Liver (tissue), 9 donors: Measurements from ENCODE around the gene USP44. TPM values are rescaled to one million over a fixed set of nuclear protein-coding genes. Genes with fewer than 3 reads are reported as not detected.

Experiments
- DNase-seq: peaks from one replicate; pipeline ENCODE4 v3.0.0-alpha.2; 2017; ENCODE audit warnings: low spot score
- H3K27ac ChIP-seq, 2 donors: one replicate each; pipeline ENCODE4 v1.7.0; 2013; ENCODE audit warnings: inconsistent platforms in 2 of 2, low read length in 2 of 2, control low read depth in 1 of 2, low read depth in 1 of 2, mild to moderate bottlenecking in 1 of 2
- H3K27me3 ChIP-seq, 4 donors: one replicate each; pipeline versions ENCODE4 v1.6.1 to v1.7.0; 2013; ENCODE audit warnings: low read length in 3 of 4, inconsistent platforms in 1 of 4, mild to moderate bottlenecking in 1 of 4, moderate library complexity in 1 of 4; ENCODE audit not compliant: control insufficient read depth in 4 of 4, insufficient read depth in 4 of 4
- H3K36me3 ChIP-seq, 4 donors: one replicate each; pipeline versions ENCODE4 v1.6.1 to v1.7.0; 2013; ENCODE audit warnings: low read length in 3 of 4, mild to moderate bottlenecking in 3 of 4, low read depth in 1 of 4, moderate library complexity in 1 of 4; ENCODE audit not compliant: control insufficient read depth in 4 of 4, insufficient read depth in 3 of 4
- H3K4me1 ChIP-seq, 4 donors: one replicate each; pipeline versions ENCODE4 v1.6.1 to v1.7.0; 2013; ENCODE audit warnings: low read length in 3 of 4, mild to moderate bottlenecking in 3 of 4, moderate library complexity in 1 of 4; ENCODE audit not compliant: control insufficient read depth in 4 of 4, insufficient read depth in 4 of 4
- H3K4me3 ChIP-seq, 3 donors: one replicate each; pipeline versions ENCODE4 v1.6.1 to v1.7.0; 2013; ENCODE audit warnings: low read length in 3 of 3, control low read depth in 1 of 3, low read depth in 1 of 3, mild to moderate bottlenecking in 1 of 3
- H3K9ac ChIP-seq, 2 donors: one replicate each; pipeline ENCODE4 v1.7.0; 2013; ENCODE audit warnings: low read length in 2 of 2, mild to moderate bottlenecking in 2 of 2, moderate library complexity in 2 of 2, control low read depth in 1 of 2, low read depth in 1 of 2
- H3K9me3 ChIP-seq, 4 donors: one replicate each; pipeline versions ENCODE4 v1.6.1 to v1.7.0; 2013; ENCODE audit warnings: low read length in 3 of 4; ENCODE audit not compliant: control insufficient read depth in 4 of 4
- ATF3 ChIP-seq: IDR thresholded peaks from 2 replicates; pipeline ENCODE4 v1.6.1; 2016; ENCODE audit warnings: antibody characterized with exemption
- CTCF ChIP-seq: fragments of 150-350 bp; IDR thresholded peaks from 2 replicates; pipeline ENCODE4 v1.5.1; 2017; ENCODE audit warnings: improper control_type of control experiment, low read depth, low read length; ENCODE audit not compliant: missing input control
- EGR1 ChIP-seq, 2 donors: IDR thresholded peaks; 2 replicates each; pipeline ENCODE4 v1.6.1; 2016 to 2018; ENCODE audit warnings: antibody characterized with exemption in 2 of 2, low read depth in 2 of 2
- FOXA1 ChIP-seq: IDR thresholded peaks from 2 replicates; pipeline ENCODE4 v1.6.1; 2016; ENCODE audit warnings: antibody characterized with exemption
- FOXA2 ChIP-seq: IDR thresholded peaks from 2 replicates; pipeline ENCODE4 v1.6.1; 2016; ENCODE audit warnings: antibody characterized with exemption
- GABPA ChIP-seq, 2 donors: IDR thresholded peaks in 1 of 2; conservative IDR thresholded peaks in 1 of 2; 2 replicates each; pipeline ENCODE4 v1.6.1; 2016; ENCODE audit warnings: antibody characterized with exemption in 2 of 2, mild to moderate bottlenecking in 1 of 2, moderate library complexity in 1 of 2
- HNF4A ChIP-seq, 2 donors: conservative IDR thresholded peaks; 2 replicates each; pipeline ENCODE4 v1.6.1; 2016; ENCODE audit warnings: antibody characterized with exemption in 2 of 2, mild to moderate bottlenecking in 2 of 2
- HNF4G ChIP-seq: IDR thresholded peaks from 2 replicates; pipeline ENCODE4 v1.6.1; 2016; ENCODE audit warnings: antibody characterized with exemption
- JUND ChIP-seq, 2 donors: IDR thresholded peaks; 2 replicates each; pipeline ENCODE4 v1.6.1; 2016; ENCODE audit warnings: antibody characterized with exemption in 2 of 2
- MAX ChIP-seq: IDR thresholded peaks from 2 replicates; pipeline ENCODE4 v1.6.1; 2016; ENCODE audit warnings: antibody characterized with exemption
- NR2F2 ChIP-seq: IDR thresholded peaks from 2 replicates; pipeline ENCODE4 v1.6.1; 2016; ENCODE audit warnings: antibody characterized with exemption
- RAD21 ChIP-seq, 2 donors: IDR thresholded peaks; 2 replicates each; pipeline ENCODE4 v1.6.1; 2016; ENCODE audit warnings: antibody characterized with exemption in 2 of 2, mild to moderate bottlenecking in 2 of 2
- REST ChIP-seq: IDR thresholded peaks from 2 replicates; pipeline ENCODE4 v1.6.1; 2016; ENCODE audit warnings: antibody characterized with exemption, mild to moderate bottlenecking
- RXRA ChIP-seq, 2 donors: IDR thresholded peaks; 2 replicates each; pipeline ENCODE4 v1.6.1; 2017 to 2018; ENCODE audit warnings: antibody characterized with exemption in 2 of 2, mild to moderate bottlenecking in 1 of 2
- SP1 ChIP-seq: IDR thresholded peaks from 2 replicates; pipeline ENCODE4 v1.6.1; 2018; ENCODE audit warnings: antibody characterized with exemption, mild to moderate bottlenecking
- TAF1 ChIP-seq: conservative IDR thresholded peaks from 2 replicates; pipeline ENCODE4 v1.6.1; 2016; ENCODE audit warnings: antibody characterized with exemption, mild to moderate bottlenecking
- YY1 ChIP-seq: IDR thresholded peaks from 2 replicates; pipeline ENCODE4 v1.6.1; 2016; ENCODE audit warnings: antibody characterized with exemption, mild to moderate bottlenecking
- ZBTB33 ChIP-seq: IDR thresholded peaks from 2 replicates; pipeline ENCODE4 v1.6.1; 2016; ENCODE audit warnings: antibody characterized with exemption
- WGBS: extraction: QIAGEN DNeasy Blood & Tissue Kit; methylation state at CpG from one replicate; pipeline ENCODE4 v1.1.7; 2013; 5-methylcytosine and 5-hydroxymethylcytosine counted together
- polyA plus RNA-seq, 2 donors: library from polyadenylated mRNA; stranded (reverse) in 1 of 2; unstranded in 1 of 2; fragments of 200-250 nt in 1 of 2; fragments of >200 nt in 1 of 2; fragmentation: Nextera tagmentation in 1 of 2; extraction: Ambion mirVana in 1 of 2; gene quantifications; one replicate each; pipeline versions ENCODE4 v1.2.1 to v1.2.3, GENCODE V29; 2013 to 2015
- total RNA-seq, 2 donors: library from RNA; depleted of rRNA; stranded (reverse); fragments of >200 nt; gene quantifications; one replicate each; pipeline ENCODE4 v1.2.3, GENCODE V29; 2014
- donor health status: healthy.
- donor health status: healthy.
- donor health status: healthy.
- donor health status: healthy.
- donor health status: healthy.

The USP44 gene
- total and polyA plus RNA-seq, 4 donors: 0.03 to 0.33 (median 0.14) TPM; not detected in 1

- Histone ChIP-seq H3K27ac (no peak overlapping the region), H3K4me3 (no peak overlapping the region), H3K9ac (no peak overlapping the region), H3K27me3 (no peaks in the 10 kb centered on the region), H3K36me3 (peaks cover 4 to 31% (median 30%) of the 10 kb centered on the region in 4 donors), H3K4me1 (peaks cover 0 to 4% (median 0%) of the 10 kb centered on the region in 4 donors), H3K9me3 (no peaks in the 10 kb centered on the region)
- TF ChIP-seq REST (no peak), HNF4G (no peak), ATF3 (no peak)
- DNase-seq: no peak
Observed at GRCh38 chr12:95516757-95517156, 34.5 kb downstream of the USP44 start.

GRCh38 chr12:95515197-95515596 is 36.1 kb downstream of the USP44 start:
- H3K27me3 ChIP-seq: no peaks in the 10 kb centered on the region
- TF ChIP-seq SP1 (no peak), ZBTB33 (no peak), TAF1 (no peak), RAD21 (IDR thresholded peaks at IDR 0.05) (no peak), HNF4A (conservative IDR thresholded peaks at IDR 0.05) (no peak), HNF4G (no peak), FOXA2 (no peak), ATF3 (no peak), FOXA1 (no peak), YY1 (no peak), GABPA (IDR thresholded peaks at IDR 0.05 in 1 of 2, conservative IDR thresholded peaks at IDR 0.05 in 1 of 2) (no peak), JUND (IDR thresholded peaks at IDR 0.05) (no peak), MAX (no peak), EGR1 (IDR thresholded peaks at IDR 0.05; ENCODE audit: low read depth in 2 of 2) (no peak), RXRA (IDR thresholded peaks at IDR 0.05) (no peak), REST (no peak), NR2F2 (no peak), CTCF (no peak)
- no peak overlapping the region for H3K4me3 ChIP-seq
- H3K9ac ChIP-seq: no peak overlapping the region
- WGBS: 98% methylated on average over 3 of the region's 3 CpGs
- H3K9me3 ChIP-seq: no peaks in the 10 kb centered on the region
- DNase-seq: no peak
- peaks cover 0 to 4% (median 0%) of the 10 kb centered on the region in 4 donors for H3K4me1 ChIP-seq
- peaks cover 8 to 40% (median 33%) of the 10 kb centered on the region in 4 donors for H3K36me3 ChIP-seq
- H3K27ac ChIP-seq: no peak overlapping the region
